ENCODE measurements around the gene ZDBF2. TPM values are rescaled to one million over a fixed set of nuclear protein-coding genes. Genes with fewer than 3 reads are reported as not detected.
"Not testable (repeated sequence)": the region's sequence is repeated elsewhere in the genome, so short reads cannot be mapped to it uniquely, and the experiment has no call there.

Gene ZDBF2
- total RNA-seq, 4 donors from 2014 or later = 1.9 to 7.1 (median 5.3) TPM

- TF ChIP-seq POLR2A (IDR thresholded peaks at IDR 0.05) (no peak), CTCF (IDR thresholded peaks at IDR 0.05) (no peak)
- Histone ChIP-seq H3K4me3 (no peak overlapping the region), H3K27ac (no peak overlapping the region), H3K4me1 (peaks cover 0 to 21% (median 0%) of the 10 kb centered on the region in 3 donors), H3K27me3 (peaks cover 0 to 100% (median 10%) of the 10 kb centered on the region in 4 donors), H3K9me3 (no peaks in the 10 kb centered on the region), H3K36me3 (no peaks in the 10 kb centered on the region)
- WGBS, 2 donors = 29 to 46% methylated on average over 1 to 2 of the region's 2 CpGs
- intact Hi-C loops (cut with DNase I) = loop anchor here (5.0 kb wide), 1 partner anchor 88 kb away; no protein-coding TSS in a partner anchor
- DNase-seq = no peak
Observed at GRCh38 chr2:206255003-206255402, 19.5 kb upstream of the ZDBF2 start.

DNA sequence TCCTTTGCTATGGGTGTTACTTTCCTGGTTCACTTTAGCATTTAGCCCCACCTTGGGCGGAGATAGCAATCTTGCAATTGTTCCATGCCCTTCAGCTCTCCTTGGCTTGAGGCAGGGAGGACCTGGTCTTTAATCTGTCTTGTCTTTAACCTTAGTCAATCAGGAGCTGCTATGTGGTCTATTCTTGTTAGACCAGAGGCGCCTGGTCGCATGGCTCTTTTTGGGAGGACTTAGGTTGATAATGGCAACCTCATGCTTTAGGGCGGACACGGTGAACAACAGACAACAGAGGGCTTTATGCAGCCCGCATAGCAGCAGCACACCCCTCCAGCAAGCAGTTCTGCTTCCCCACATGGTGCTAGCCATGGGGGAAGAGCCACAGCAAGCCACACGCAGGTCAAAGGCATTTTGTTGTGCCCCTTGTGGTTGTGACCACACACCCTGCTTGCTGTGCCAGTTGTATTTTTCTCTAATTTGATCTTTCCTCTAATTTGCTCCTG, 17.7 kb upstream of the ZDBF2 start:
- intact Hi-C loops (cut with DNase I) = loop anchor here (5.0 kb wide), 1 partner anchor 89 kb away; no protein-coding TSS in a partner anchor
- Histone ChIP-seq H3K9me3 (no peaks in the 10 kb centered on the region), H3K27ac (no peak overlapping the region), H3K36me3 (no peaks in the 10 kb centered on the region), H3K4me1 (peaks cover 0 to 17% (median 0%) of the 10 kb centered on the region in 3 donors), H3K4me3 (no peak overlapping the region), H3K27me3 (peaks cover 0 to 100% (median 15%) of the 10 kb centered on the region in 4 donors)
- 33 to 50% methylated on average over 2 to 3 of the region's 7 CpGs for WGBS, 2 donors
- TF ChIP-seq CTCF (IDR thresholded peaks at IDR 0.05) (no peak), POLR2A (IDR thresholded peaks at IDR 0.05) (no peak)
- DNase-seq = no peak

DNA sequence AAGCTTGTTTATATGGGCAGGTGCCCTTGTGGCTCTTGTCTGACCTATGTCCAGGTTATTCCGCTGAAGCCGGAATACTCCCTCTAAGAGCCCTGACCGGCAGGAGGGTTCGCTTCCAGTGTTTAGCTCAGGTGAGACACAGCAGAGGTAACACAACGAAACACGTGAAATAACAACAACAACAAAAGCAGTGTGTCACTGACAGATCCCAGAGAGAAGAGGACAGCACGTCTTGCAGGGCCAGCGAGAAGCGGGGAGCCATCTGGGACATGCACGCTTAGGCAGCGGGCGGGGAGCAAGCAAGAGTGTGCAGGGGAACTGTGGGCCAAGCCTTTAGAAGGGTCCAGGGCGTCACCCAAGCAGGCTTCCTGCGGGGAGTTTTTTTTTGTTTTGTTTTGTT, 17.1 kb upstream of the ZDBF2 start:
- intact Hi-C loops (cut with DNase I) = loop anchor here (5.0 kb wide), 1 partner anchor 90 kb away; no protein-coding TSS in a partner anchor

GRCh38 chr2:206257861-206258260, 16.6 kb upstream of the ZDBF2 start:
- no peak for TF ChIP-seq CTCF (IDR thresholded peaks at IDR 0.05)
- TF ChIP-seq POLR2A (IDR thresholded peaks at IDR 0.05) = no peak
- Histone ChIP-seq H3K4me3 (no peak overlapping the region), H3K4me1 (peaks cover 0 to 17% (median 0%) of the 10 kb centered on the region in 3 donors), H3K36me3 (no peaks in the 10 kb centered on the region), H3K27me3 (peaks cover 0 to 100% (median 18%) of the 10 kb centered on the region in 4 donors), H3K9me3 (no peaks in the 10 kb centered on the region), H3K27ac (no peak overlapping the region)
- intact Hi-C loops (cut with DNase I) = loop anchor here (5.0 kb wide), 1 partner anchor 91 kb away; no protein-coding TSS in a partner anchor
- WGBS, 2 donors = 80 to 83% methylated on average over 1 of the region's 7 CpGs
- no peak for DNase-seq

More for the DNA sequence above, 17.1 kb upstream of the ZDBF2 start:
- WGBS, 2 donors = 51 to 55% methylated on average over 6 to 12 of the region's 14 CpGs
- Histone ChIP-seq H3K4me1 (peaks cover 0 to 17% (median 0%) of the 10 kb centered on the region in 3 donors), H3K36me3 (no peaks in the 10 kb centered on the region), H3K27ac (no peak overlapping the region), H3K27me3 (peaks cover 0 to 100% (median 15%) of the 10 kb centered on the region in 4 donors), H3K4me3 (no peak overlapping the region), H3K9me3 (no peaks in the 10 kb centered on the region)
- TF ChIP-seq CTCF (IDR thresholded peaks at IDR 0.05) = no peak
- no peak for TF ChIP-seq POLR2A (IDR thresholded peaks at IDR 0.05)
- no peak for DNase-seq

GRCh38 chr2:206258615-206259014, 15.8 kb upstream of the ZDBF2 start:
- WGBS, 2 donors = 46 to 51% methylated on average over 8 of the region's 8 CpGs
- Histone ChIP-seq H3K27me3 (peaks cover 0 to 100% (median 20%) of the 10 kb centered on the region in 4 donors), H3K4me1 (peaks cover 0 to 18% (median 0%) of the 10 kb centered on the region in 3 donors)
- H3K9me3 ChIP-seq, H3K4me3 ChIP-seq, DNase-seq, H3K36me3 ChIP-seq, H3K27ac ChIP-seq: not testable (repeated sequence)
- intact Hi-C loops (cut with DNase I) = loop anchor here (5.0 kb wide), 1 partner anchor 91 kb away; no protein-coding TSS in a partner anchor
